ENCODE data around the gene GRIN1.
A peak's percentile ranks its signal among the peaks of the same experiment; 100 is the strongest.

GRIN1 gene

GRCh38 chr9:137194909-137195308, 56.0 kb downstream of the GRIN1 start:
- no peak for DNase-seq (ENCODE audit: low spot score)

GRCh38 chr9:137195525-137196220, 56.7 kb downstream of the GRIN1 start:
- peak; percentile 70 for DNase-seq (ENCODE audit: low spot score)

GRCh38 chr9:137198051-137198901, 59.3 kb downstream of the GRIN1 start:
- DNase-seq (ENCODE audit: low spot score): no peak

GRCh38 chr9:137198902-137199283, 59.9 kb downstream of the GRIN1 start:
- no peak for DNase-seq (ENCODE audit: low spot score)

- DNase-seq (ENCODE audit: low spot score): no peak
Observed at GRCh38 chr9:137199411-137200121, 60.6 kb downstream of the GRIN1 start.

GRCh38 chr9:137200311-137201204, 61.6 kb downstream of the GRIN1 start, which contains the start of gene TPRN:
TPRN (minus strand) TSS chr9:137200741; CDS start chr9:137200711, 30 bp downstream.
- DNase-seq (ENCODE audit: low spot score): peak; percentile 99

- no peak for DNase-seq (ENCODE audit: low spot score)
Observed at GRCh38 chr9:137201205-137201868, 62.4 kb downstream of the GRIN1 start.

- no peak for DNase-seq (ENCODE audit: low spot score)
Observed at GRCh38 chr9:137202966-137203365, 64.0 kb downstream of the GRIN1 start.

GRCh38 chr9:137204731-137205125, 65.8 kb downstream of the GRIN1 start:
- DNase-seq (ENCODE audit: low spot score): no peak

GRCh38 chr9:137205126-137206069, 66.4 kb downstream of the GRIN1 start, which contains the start of the genes NDOR1 and TMEM203:
NDOR1 (plus strand) TSS chr9:137205700; CDS start chr9:137205778, 78 bp downstream.
TMEM203 (minus strand) TSS chr9:137205648; CDS start chr9:137205414, 234 bp downstream.
- peak; percentile 96 for DNase-seq (ENCODE audit: low spot score)

- no peak for DNase-seq (ENCODE audit: low spot score)
Observed at GRCh38 chr9:137206602-137207001, 67.6 kb downstream of the GRIN1 start.

- no peak for DNase-seq (ENCODE audit: low spot score)
Observed at GRCh38 chr9:137211532-137211931, 72.6 kb downstream of the GRIN1 start.

- no peak for DNase-seq (ENCODE audit: low spot score)
Observed at GRCh38 chr9:137212520-137212919, 73.6 kb downstream of the GRIN1 start.

- DNase-seq (ENCODE audit: low spot score): no peak
Observed at GRCh38 chr9:137213160-137214060, 74.5 kb downstream of the GRIN1 start.

- no peak for DNase-seq (ENCODE audit: low spot score)
Observed at GRCh38 chr9:137214620-137215019, 75.7 kb downstream of the GRIN1 start.

- DNase-seq (ENCODE audit: low spot score): no peak
Observed at GRCh38 chr9:137215196-137215986, 76.4 kb downstream of the GRIN1 start.

- no peak for DNase-seq (ENCODE audit: low spot score)
Observed at GRCh38 chr9:137216188-137216965, 77.4 kb downstream of the GRIN1 start.
